ENCODE data around the gene RUBCN.
"Not testable (repeated sequence)": the region's sequence is repeated elsewhere in the genome, so short reads cannot be mapped to it uniquely, and the experiment has no call there.

The RUBCN gene

GRCh38 chr3:197682713-197683112 lies 54.0 kb downstream of the RUBCN start:
- DNase-seq, result no peak

- no peak for DNase-seq
Observed at GRCh38 chr3:197680955-197681521, 55.7 kb downstream of the RUBCN start.

DNA sequence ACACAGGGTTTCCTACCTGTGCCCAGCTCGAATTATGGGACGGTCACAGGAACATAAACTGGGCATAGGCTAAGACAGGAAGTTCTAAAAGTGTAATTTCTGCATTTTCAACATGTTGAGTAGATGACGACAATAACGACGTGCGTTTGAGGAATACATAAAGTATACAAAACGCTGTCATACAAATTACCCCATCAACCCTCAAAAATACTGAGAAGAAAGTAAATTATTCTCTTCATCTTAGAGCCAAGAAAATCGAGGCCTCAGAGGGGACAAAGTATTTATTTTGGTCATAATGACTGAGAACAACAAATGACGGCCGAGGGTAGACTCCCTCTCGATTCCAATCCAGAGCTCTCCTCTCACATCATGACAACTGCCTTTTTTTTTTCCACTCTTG lies 60.8 kb downstream of the RUBCN start:
- no peak for DNase-seq

DNA sequence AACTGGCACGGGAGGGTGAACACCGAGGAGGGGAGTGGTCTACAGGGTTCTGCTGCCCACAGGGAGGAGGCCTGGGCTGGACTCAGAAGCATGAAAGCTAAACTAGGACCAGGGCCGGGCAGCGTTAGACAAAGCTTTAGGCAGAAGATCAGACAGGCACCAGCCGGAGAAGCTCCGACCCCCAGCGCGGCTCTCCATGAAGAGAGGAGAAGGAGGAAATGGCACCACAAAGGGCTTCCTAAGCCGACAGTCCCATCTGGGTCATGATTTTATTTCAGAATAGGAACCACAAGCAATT lies 61.2 kb downstream of the RUBCN start:
- DNase-seq, result no peak

- DNase-seq, result no peak
Observed at GRCh38 chr3:197674741-197675562, 61.8 kb downstream of the RUBCN start.

DNA sequence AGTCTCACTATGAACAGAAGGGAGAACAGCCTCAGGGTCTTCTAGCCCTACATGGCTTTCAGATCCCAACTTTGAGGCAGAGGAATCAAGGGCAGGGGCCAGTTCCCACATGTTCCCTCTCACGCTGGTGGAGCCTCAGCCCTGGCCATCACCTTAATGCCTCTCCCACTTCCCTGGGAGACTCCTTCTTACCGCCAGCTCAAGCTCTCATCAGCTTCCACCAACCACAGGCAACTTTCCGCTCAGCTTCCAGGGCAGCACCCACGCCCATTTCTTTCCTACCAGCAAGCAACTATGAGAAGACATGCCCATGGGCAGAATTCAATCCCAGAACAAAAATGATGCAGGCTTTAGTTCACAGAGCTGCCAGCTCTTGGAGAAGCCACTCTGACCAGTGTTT lies 63.5 kb downstream of the RUBCN start:
- no peak for DNase-seq

DNA sequence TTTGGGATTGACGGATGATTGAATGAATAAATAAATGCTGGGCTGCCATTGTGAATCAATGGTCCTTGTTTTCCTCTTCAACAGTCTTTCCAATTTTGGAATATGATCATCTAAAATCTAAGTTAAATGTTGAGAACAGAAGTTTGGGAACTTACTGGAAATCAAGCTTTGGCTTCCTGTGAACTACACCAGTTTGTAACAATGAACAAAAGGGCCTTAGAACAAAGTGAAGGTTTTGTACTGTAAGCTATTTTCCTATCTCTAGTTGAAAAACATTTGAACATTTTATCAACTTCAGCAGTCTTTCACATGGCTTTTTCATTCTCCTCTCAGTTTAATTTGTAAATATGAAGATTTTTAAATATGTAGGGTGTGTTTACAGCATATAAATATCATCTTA lies 66.3 kb downstream of the RUBCN start:
- no peak for DNase-seq

GRCh38 chr3:197667968-197668367 lies 68.7 kb downstream of the RUBCN start:
- DNase-seq, result no peak

DNA sequence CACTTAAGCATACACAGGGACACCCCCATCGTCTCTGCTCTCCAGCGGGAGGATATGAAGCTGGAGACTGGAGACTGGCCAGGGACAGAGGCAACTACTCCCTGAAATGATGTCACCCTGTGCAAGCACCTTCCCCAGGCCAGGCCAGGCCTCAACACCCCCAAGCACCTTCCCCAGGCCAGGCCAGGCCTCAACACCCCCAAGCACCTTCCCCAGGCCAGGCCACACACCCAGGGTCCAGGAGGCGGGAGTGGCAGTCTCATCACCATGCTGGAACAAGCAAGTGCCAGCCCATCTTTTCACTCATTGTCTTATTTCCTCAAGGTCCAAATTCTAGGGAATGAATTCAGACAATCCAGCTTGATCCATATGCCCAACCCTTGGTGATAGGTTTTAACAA lies 69.4 kb downstream of the RUBCN start:
- not testable (repeated sequence) for DNase-seq

DNA sequence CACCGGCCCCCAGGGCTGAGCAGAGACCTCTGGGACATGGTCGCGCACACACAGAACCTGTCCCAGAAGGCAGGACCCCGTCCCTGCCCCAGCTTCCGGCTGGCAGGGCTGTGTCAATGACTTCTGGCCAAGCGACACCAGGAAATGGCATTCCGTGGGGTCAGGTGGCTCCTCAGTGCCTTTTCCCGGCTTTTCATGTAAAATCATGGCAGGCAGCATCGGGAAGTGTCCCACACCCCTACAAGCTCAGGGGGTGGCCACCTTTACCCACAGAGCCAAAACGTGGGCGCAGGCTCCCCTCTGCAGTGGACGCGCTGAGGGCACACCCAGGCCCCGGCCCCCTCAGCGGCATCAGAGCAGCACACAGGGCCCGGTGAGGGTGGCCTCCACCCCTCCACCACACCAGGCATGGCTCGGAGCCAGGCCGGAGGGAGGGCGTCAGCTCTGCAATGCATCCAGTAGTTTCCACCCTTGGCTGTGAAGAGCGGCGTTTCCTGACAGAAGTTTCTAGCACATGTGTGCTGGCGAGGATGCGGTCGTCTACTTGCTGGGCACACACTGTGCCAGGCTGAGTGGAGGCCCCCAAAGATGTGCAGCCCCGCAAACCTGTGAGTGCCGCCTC lies 70.4 kb downstream of the RUBCN start:
- not testable (repeated sequence) for DNase-seq

- DNase-seq, result not testable (repeated sequence)
Observed at GRCh38 chr3:197665549-197665948, 71.2 kb downstream of the RUBCN start.

GRCh38 chr3:197665142-197665491 lies 71.6 kb downstream of the RUBCN start:
- DNase-seq, result not testable (repeated sequence)

DNA sequence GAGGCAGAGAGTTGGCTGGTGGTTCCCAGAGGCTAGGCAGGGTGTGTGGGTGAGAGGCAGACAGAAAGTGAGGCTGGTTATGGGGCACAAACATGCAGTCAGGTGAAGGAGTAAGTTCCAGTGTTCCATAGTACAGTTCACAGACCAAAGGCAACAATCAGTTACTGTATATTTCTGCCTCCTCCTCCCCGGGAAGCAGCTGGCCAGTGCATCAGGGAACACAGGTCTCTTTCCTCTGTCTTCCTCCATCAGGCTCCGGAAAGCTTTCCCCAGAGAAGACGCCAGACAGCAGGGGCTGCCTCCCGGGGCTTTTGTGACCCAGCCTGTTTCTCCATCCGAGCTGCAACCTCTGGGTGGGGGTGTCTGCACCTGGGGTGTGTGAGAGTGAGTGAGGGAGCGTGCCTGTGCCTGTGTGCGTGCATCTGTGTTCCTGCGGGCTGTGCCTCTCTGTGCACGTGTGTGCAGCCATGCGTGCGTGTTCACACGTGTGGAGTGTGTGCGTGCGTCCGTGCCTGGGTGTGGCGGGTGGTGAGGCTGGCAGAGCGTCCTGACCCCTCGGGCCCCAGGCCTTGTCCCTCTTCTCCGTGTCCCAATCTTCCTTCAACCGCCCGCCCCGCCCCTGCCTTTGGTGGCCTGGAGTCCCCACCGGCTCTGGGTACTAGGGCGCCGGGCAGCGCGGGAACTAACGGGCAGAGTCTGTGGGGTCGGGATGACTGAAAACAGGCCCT lies 72.1 kb downstream of the RUBCN start:
- not testable (repeated sequence) for DNase-seq

- not testable (repeated sequence) for DNase-seq
Observed at GRCh38 chr3:197663367-197664140, 73.2 kb downstream of the RUBCN start.

DNA sequence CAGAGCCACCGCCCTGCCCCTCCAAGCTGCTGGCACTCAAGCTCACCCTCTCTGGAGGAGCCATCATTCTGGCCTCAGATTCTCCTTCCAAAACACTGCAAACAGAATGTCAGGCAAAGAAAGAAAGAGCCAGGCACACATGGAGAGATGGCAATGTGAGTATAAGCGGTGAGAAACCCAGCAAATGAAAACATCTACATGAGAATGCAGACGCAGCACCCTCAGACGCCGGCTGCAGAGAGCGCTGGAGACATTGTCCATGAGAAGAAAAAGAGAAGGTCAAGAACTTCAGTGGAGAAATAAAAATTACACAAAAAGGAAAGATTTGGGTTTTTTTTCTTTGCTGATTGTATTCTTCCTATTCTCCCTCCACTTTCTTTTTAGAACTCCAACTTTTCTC lies 74.4 kb downstream of the RUBCN start:
- not testable (repeated sequence) for DNase-seq

GRCh38 chr3:197661874-197662273 lies 74.8 kb downstream of the RUBCN start:
- not testable (repeated sequence) for DNase-seq

DNA sequence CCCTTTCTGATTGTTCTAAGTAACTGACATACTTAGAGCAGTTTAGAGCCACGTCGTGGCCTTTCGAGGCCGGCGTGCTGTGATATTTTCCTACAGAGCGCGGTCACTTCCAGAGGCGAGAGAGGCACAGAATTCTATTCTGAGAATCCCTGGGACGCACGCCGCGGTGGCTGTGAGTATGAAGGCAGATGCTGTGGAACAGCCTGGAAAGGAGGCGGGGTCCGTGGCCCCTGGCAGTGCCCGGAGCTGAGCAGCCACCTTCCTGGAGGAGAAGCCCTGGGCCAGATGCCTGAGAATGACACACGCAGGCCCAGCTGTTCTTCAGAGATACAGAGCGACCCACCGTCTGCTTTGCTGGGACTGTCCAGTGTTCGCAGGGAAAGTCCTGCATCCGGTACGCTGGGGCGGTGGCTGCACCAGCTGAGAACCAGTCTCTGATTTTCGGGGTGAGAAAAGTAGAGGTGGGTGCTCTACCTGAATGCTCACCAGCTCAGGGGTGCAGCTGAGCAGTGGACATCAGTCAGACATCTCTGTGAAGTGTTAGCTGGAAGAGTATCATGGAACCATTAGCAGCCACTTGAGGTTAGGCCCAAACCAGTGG lies 75.4 kb downstream of the RUBCN start:
- DNase-seq, result not testable (repeated sequence)

DNA sequence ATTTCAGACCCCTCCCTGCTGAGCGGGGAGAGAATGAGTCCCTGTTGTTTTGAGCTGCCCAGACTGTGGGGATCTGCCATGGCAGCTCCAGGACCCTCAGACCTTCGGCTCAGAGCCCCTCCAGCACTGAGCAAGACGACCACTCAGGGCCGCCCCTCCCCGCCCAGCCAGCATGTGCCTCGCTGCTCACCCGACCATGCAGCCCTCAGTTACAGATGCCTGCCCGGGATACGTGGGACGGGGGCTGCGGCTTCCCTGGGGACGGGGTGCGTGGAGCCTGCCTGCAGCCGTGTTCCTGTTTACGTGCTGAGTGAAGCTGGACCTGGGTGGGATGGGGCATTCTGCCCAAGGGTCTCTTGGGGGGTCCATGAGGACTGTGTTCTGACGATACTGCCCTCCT lies 77.0 kb downstream of the RUBCN start:
- not testable (repeated sequence) for DNase-seq

GRCh38 chr3:197659144-197659543 lies 77.6 kb downstream of the RUBCN start:
- DNase-seq, result not testable (repeated sequence)

- not testable (repeated sequence) for DNase-seq
Observed at GRCh38 chr3:197658706-197659105, 78.0 kb downstream of the RUBCN start.

GRCh38 chr3:197657541-197658292 lies 79.0 kb downstream of the RUBCN start:
- not testable (repeated sequence) for DNase-seq

GRCh38 chr3:197656960-197657359 lies 79.7 kb downstream of the RUBCN start:
- DNase-seq, result not testable (repeated sequence)

Data from NCI-H1436 treated with DMSO at 0.1 percent for 48 hours (cell line).